Sigmoid colon (tissue), 4 donors: ENCODE data around the gene PRKG1.

Experiments
- CTCF ChIP-seq, 4 experiments: fragments of 450-650 bp in 3 of 4; fragments of 200-600 bp in 1 of 4; IDR thresholded peaks; one replicate each; pipeline ENCODE4 v1.5.1; 2016 to 2019; ENCODE audit warnings: antibody characterized with exemption in 4 of 4, mild to moderate bottlenecking in 3 of 4, moderate library complexity in 2 of 4
- EP300 ChIP-seq, 4 donors: sonication (generic); formaldehyde crosslinking; IDR thresholded peaks; one replicate each; pipeline ENCODE4 v1.6.1; 2017; ENCODE audit warnings: antibody characterized with exemption in 4 of 4
- POLR2A ChIP-seq, 2 donors: fragments of 450-650 bp; IDR thresholded peaks; one replicate each; pipeline ENCODE4 v1.6.1; 2016; ENCODE audit warnings: antibody characterized with exemption in 2 of 2, mild to moderate bottlenecking in 2 of 2, moderate library complexity in 2 of 2

GRCh38 chr10:51085204-51085603, 10.9 kb downstream of the PRKG1 start:
- TF ChIP-seq CTCF (IDR thresholded peaks at IDR 0.05), result no peak
- no peak for TF ChIP-seq EP300 (IDR thresholded peaks at IDR 0.05)
- TF ChIP-seq POLR2A (IDR thresholded peaks at IDR 0.05), result no peak
